RWPE2 (cell line): ENCODE data around the gene PSEN1.

Source experiments
- ATAC-seq: fragments of 200-7000 bp; cut with Tn5 transposase; 3 replicates; pipeline ENCODE4 v1.9.1; 2021; ENCODE audit warnings: low read depth
- DNase-seq: peaks from one replicate; pipeline ENCODE4 v3.0.0-alpha.2; 2020; ENCODE audit warnings: low spot score
- H3K27ac ChIP-seq: fragments of 450-650 bp; 2 replicates; pipeline ENCODE4 v1.5.1; 2017; ENCODE audit warnings: mild to moderate bottlenecking; ENCODE audit not compliant: poor library complexity, severe bottlenecking
- H3K27me3 ChIP-seq: fragments of 250-450 bp; sonication (Bioruptor Pico); 2 replicates; pipeline ENCODE4 v1.5.1; 2021; ENCODE audit warnings: mild to moderate bottlenecking, moderate library complexity; ENCODE audit not compliant: insufficient read depth, poor library complexity, severe bottlenecking
- H3K36me3 ChIP-seq: fragments of 250-450 bp; sonication (Bioruptor Pico); 2 replicates; pipeline ENCODE4 v1.5.1; 2020; ENCODE audit warnings: low read depth, mild to moderate bottlenecking, moderate library complexity
- H3K4me1 ChIP-seq: fragments of 250-450 bp; sonication (Bioruptor Pico); 2 replicates; pipeline ENCODE4 v1.5.1; 2021; ENCODE audit warnings: mild to moderate bottlenecking, moderate library complexity; ENCODE audit not compliant: insufficient read depth, poor library complexity, severe bottlenecking
- H3K4me3 ChIP-seq: fragments of 250-450 bp; sonication (Bioruptor Pico); 2 replicates; pipeline ENCODE4 v1.5.1; 2021; ENCODE audit warnings: mild to moderate bottlenecking, moderate library complexity; ENCODE audit not compliant: severe bottlenecking
- H3K9me3 ChIP-seq: fragments of 250-450 bp; sonication (Bioruptor Pico); 2 replicates; pipeline ENCODE4 v1.5.1; 2021; ENCODE audit warnings: mild to moderate bottlenecking, moderate library complexity; ENCODE audit not compliant: severe bottlenecking
- TF ChIP-seq, protein P1 (sequence below): fragments of 450-650 bp; IDR thresholded peaks from one replicate; pipeline ENCODE4 v1.5.1; 2017; ENCODE audit warnings: mild to moderate bottlenecking, moderate library complexity; ENCODE audit not compliant: poor library complexity, severe bottlenecking

Gene PSEN1

DNA sequence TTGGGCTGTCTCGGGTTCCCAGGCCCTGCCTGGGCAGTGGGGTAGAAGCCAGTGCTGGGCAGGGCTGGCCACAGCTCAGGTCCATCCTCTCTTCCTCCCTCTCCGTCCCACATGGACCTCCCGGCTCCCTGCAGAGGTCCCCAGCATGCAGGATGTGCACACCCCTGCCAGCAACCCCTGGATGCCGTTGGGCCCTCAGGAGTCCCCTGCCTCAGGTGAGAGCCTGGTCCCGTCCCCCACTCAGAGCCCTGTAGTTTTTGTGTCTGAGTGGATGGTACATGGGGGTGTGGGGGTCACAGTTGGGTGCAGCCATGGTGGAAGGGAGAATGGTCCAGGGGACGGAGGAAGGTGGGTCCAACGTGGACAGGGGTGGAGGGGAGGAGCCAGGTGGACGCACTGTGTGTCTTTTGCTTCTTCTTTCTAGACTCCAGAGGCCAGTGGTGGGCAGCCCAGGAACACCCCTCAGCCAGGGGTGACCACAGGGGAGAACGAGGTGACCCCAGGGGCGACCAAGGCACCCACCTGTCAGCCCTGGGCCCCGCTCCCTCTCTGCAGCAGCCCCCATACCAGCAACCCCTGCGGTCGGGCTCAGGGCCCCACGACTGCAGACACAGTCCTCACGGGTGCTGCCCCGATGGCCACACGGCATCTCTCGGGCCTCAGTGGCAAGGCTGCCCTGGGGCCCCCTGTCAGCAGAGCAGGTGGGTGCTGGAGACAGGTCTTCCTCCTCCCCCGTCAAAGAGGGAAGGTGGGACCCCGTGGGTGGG is 122.7 kb downstream of the PSEN1 start:
- H3K4me3 ChIP-seq = no peak overlapping the region

DNA sequence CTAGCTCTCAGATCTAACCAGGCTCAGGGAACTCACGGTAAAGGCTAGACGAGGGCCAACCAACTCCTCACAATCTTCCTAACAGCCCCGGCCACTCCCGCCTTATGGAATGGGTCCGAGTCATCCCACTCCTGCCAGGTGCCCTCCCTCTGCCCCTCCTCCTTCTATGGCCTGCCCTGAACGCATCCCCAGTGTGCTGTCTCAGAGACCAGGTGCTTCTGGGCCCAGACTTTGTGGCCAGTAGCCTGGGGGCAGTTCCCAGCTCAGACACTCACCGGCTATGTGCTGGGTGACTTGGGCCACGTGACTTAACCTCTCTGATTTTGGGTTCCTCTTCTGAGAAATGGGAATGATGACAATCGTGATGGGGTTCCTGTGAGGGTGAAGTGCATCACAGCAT is 123.5 kb downstream of the PSEN1 start:
- no peak overlapping the region for H3K27ac ChIP-seq
- DNase-seq (no peak), ATAC-seq (no peak)
- H3K36me3 ChIP-seq = no peaks in the 10 kb centered on the region
- TF ChIP-seq, protein P1, sequence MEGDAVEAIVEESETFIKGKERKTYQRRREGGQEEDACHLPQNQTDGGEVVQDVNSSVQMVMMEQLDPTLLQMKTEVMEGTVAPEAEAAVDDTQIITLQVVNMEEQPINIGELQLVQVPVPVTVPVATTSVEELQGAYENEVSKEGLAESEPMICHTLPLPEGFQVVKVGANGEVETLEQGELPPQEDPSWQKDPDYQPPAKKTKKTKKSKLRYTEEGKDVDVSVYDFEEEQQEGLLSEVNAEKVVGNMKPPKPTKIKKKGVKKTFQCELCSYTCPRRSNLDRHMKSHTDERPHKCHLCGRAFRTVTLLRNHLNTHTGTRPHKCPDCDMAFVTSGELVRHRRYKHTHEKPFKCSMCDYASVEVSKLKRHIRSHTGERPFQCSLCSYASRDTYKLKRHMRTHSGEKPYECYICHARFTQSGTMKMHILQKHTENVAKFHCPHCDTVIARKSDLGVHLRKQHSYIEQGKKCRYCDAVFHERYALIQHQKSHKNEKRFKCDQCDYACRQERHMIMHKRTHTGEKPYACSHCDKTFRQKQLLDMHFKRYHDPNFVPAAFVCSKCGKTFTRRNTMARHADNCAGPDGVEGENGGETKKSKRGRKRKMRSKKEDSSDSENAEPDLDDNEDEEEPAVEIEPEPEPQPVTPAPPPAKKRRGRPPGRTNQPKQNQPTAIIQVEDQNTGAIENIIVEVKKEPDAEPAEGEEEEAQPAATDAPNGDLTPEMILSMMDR = no peak
- no peaks in the 10 kb centered on the region for H3K9me3 ChIP-seq
- no peaks in the 10 kb centered on the region for H3K4me1 ChIP-seq
- no peak overlapping the region for H3K4me3 ChIP-seq
- H3K27me3 ChIP-seq = no peaks in the 10 kb centered on the region

More for the DNA sequence above, 122.7 kb downstream of the PSEN1 start:
- Histone ChIP-seq H3K27ac (no peak overlapping the region), H3K27me3 (no peaks in the 10 kb centered on the region), H3K9me3 (no peaks in the 10 kb centered on the region), H3K4me1 (no peaks in the 10 kb centered on the region), H3K36me3 (no peaks in the 10 kb centered on the region)
- no peak for ATAC-seq
- TF ChIP-seq, protein P1 = no peak
- peak; percentile 72 for DNase-seq

GRCh38 chr14:73260574-73260973 is 124.3 kb downstream of the PSEN1 start:
- H3K4me1 ChIP-seq = no peaks in the 10 kb centered on the region
- no peak for ATAC-seq
- TF ChIP-seq, protein P1 = no peak
- no peaks in the 10 kb centered on the region for H3K9me3 ChIP-seq
- no peaks in the 10 kb centered on the region for H3K27me3 ChIP-seq
- H3K36me3 ChIP-seq = no peaks in the 10 kb centered on the region
- no peak overlapping the region for H3K27ac ChIP-seq
- DNase-seq = no peak
- no peak overlapping the region for H3K4me3 ChIP-seq

GRCh38 chr14:73261075-73261474 is 124.8 kb downstream of the PSEN1 start:
- H3K4me3 ChIP-seq = no peak overlapping the region
- DNase-seq (no peak), ATAC-seq (no peak)
- H3K27ac ChIP-seq = no peak overlapping the region
- no peaks in the 10 kb centered on the region for H3K9me3 ChIP-seq
- H3K4me1 ChIP-seq = no peaks in the 10 kb centered on the region
- H3K36me3 ChIP-seq = no peaks in the 10 kb centered on the region
- no peaks in the 10 kb centered on the region for H3K27me3 ChIP-seq
- TF ChIP-seq, protein P1 = no peak
